GM23338 (cell line): ENCODE results near the gene NEK2. TPM values are rescaled to one million over a fixed set of nuclear protein-coding genes. Genes with fewer than 3 reads are reported as not detected.

Experiments used
- ATAC-seq: fragments of 200-7000 bp; cut with Tn5 transposase; 3 replicates; pipeline ENCODE4 v1.9.1; 2020
- DNase-seq: peaks from one replicate; pipeline ENCODE4 v3.0.0-alpha.2; 2015; ENCODE audit warnings: low spot score
- H2AFZ ChIP-seq: fragments of 200-600 bp; sonication (generic); 2 replicates; pipeline ENCODE4 v1.8.0; 2016; ENCODE audit warnings: antibody characterized with exemption, mild to moderate bottlenecking, moderate library complexity
- H3F3A ChIP-seq: fragments of 200-600 bp; sonication (generic); replicated peaks from 2 replicates; pipeline ENCODE4 v1.8.0; 2017; ENCODE audit warnings: antibody characterized with exemption, mixed run types, low read depth
- H3K27ac ChIP-seq: fragments of 200-600 bp; sonication (generic); 2 replicates; pipeline ENCODE4 v1.6.1; 2016; ENCODE audit warnings: low read depth
- H3K27me3 ChIP-seq: fragments of 200-600 bp; sonication (generic); 2 replicates; pipeline ENCODE4 v1.8.0; 2016; ENCODE audit warnings: mild to moderate bottlenecking, mixed run types, moderate library complexity; ENCODE audit not compliant: insufficient read depth
- H3K36me3 ChIP-seq: fragments of 200-600 bp; sonication (generic); 2 replicates; pipeline ENCODE4 v1.8.0; 2016; ENCODE audit warnings: mild to moderate bottlenecking; ENCODE audit not compliant: insufficient read depth
- H3K4me1 ChIP-seq: fragments of 200-600 bp; sonication (generic); 2 replicates; pipeline ENCODE4 v1.8.0; 2016; ENCODE audit warnings: mild to moderate bottlenecking, moderate library complexity; ENCODE audit not compliant: insufficient read depth
- H3K4me2 ChIP-seq: fragments of 200-600 bp; sonication (generic); 2 replicates; pipeline ENCODE4 v1.7.1; 2017; ENCODE audit warnings: mixed run types
- H3K4me3 ChIP-seq: fragments of 200-600 bp; sonication (generic); 2 replicates; pipeline ENCODE4 v1.6.1; 2016; ENCODE audit warnings: mixed run types
- H3K79me2 ChIP-seq: fragments of 200-600 bp; sonication (generic); replicated peaks from 2 replicates; pipeline ENCODE4 v1.8.0; 2017; ENCODE audit warnings: mild to moderate bottlenecking; ENCODE audit not compliant: insufficient read depth
- H3K9me2 ChIP-seq: fragments of 200-600 bp; sonication (generic); 2 replicates; pipeline ENCODE4 v1.8.0; 2017; ENCODE audit not compliant: insufficient read depth
- H4K20me1 ChIP-seq: fragments of 200-600 bp; sonication (generic); replicated peaks from 2 replicates; pipeline ENCODE4 v1.8.0; 2017; ENCODE audit warnings: mild to moderate bottlenecking; ENCODE audit not compliant: insufficient read depth
- H3K27ac Mint-ChIP-seq: 2 replicates; pipeline ENCODE4 v1.8.0; 2020; ENCODE audit warnings: inconsistent platforms, mild to moderate bottlenecking, moderate library complexity, mixed read lengths
- H3K27me3 Mint-ChIP-seq: 3 replicates; pipeline ENCODE4 v1.8.0; 2022; ENCODE audit warnings: low read depth, mild to moderate bottlenecking, moderate library complexity, mixed read lengths, inconsistent platforms; ENCODE audit not compliant: insufficient read depth, poor library complexity
- H3K36me3 Mint-ChIP-seq: 3 replicates; pipeline ENCODE4 v1.8.0; 2021; ENCODE audit warnings: low read depth, mild to moderate bottlenecking, inconsistent platforms, moderate library complexity, mixed read lengths
- H3K4me1 Mint-ChIP-seq: 3 replicates; pipeline ENCODE4 v1.8.0; 2020; ENCODE audit warnings: mild to moderate bottlenecking, inconsistent platforms, mixed read lengths
- H3K4me3 Mint-ChIP-seq: 3 replicates; pipeline ENCODE4 v1.8.0; 2021; ENCODE audit warnings: moderate library complexity, mild to moderate bottlenecking, inconsistent platforms, mixed read lengths
- H3K9me3 Mint-ChIP-seq: 3 replicates; pipeline ENCODE4 v1.8.0; 2020; ENCODE audit warnings: moderate library complexity, mild to moderate bottlenecking, inconsistent platforms, mixed read lengths
- CREB1 ChIP-seq: fragments of 250-450 bp; sonication (Bioruptor Pico); IDR thresholded peaks from 2 replicates; pipeline ENCODE4 v1.5.0; 2020; ENCODE audit warnings: low read depth, mild to moderate bottlenecking, moderate library complexity
- CTCF ChIP-seq, 2 experiments: fragments of 200-600 bp in 1 of 2; sonication (generic) in 1 of 2; conservative IDR thresholded peaks; 2 replicates each; pipeline versions ENCODE4 v1.5.1 to v1.6.1; 2016 to 2017; ENCODE audit warnings: antibody characterized with exemption in 2 of 2, low read depth in 2 of 2, mild to moderate bottlenecking in 2 of 2, moderate library complexity in 1 of 2
- EZH2 ChIP-seq: fragments of 200-600 bp; sonication (generic); IDR thresholded peaks from one replicate; pipeline ENCODE4 v1.8.0; 2017; ENCODE audit warnings: antibody characterized with exemption, mild to moderate bottlenecking, low read depth; ENCODE audit not compliant: unreplicated experiment
- EZH2phosphoT487 ChIP-seq: fragments of 200-600 bp; sonication (generic); IDR thresholded peaks from one replicate; pipeline ENCODE4 v1.8.1; 2018; ENCODE audit warnings: antibody characterized with exemption; ENCODE audit not compliant: unreplicated experiment
- JUNB ChIP-seq: IDR thresholded peaks from one replicate; pipeline ENCODE4 v1.6.1; 2016; ENCODE audit warnings: antibody characterized with exemption; ENCODE audit not compliant: unreplicated experiment
- POLR2AphosphoS5 ChIP-seq: IDR thresholded peaks from 2 replicates; pipeline ENCODE4 v1.6.1; 2016; ENCODE audit warnings: antibody characterized with exemption, low read depth
- REST ChIP-seq: IDR thresholded peaks from one replicate; pipeline ENCODE4 v1.6.1; 2018; ENCODE audit warnings: antibody characterized with exemption; ENCODE audit not compliant: unreplicated experiment
- STAT1 ChIP-seq: IDR thresholded peaks from one replicate; pipeline ENCODE4 v1.6.1; 2016; ENCODE audit warnings: antibody characterized with exemption; ENCODE audit not compliant: unreplicated experiment
- ZNF114 ChIP-seq: fragments of 250-450 bp; sonication (Bioruptor Pico); IDR thresholded peaks from 2 replicates; pipeline ENCODE4 v1.5.0; 2020; ENCODE audit warnings: mild to moderate bottlenecking, moderate library complexity
- ZNF331 ChIP-seq: fragments of 250-450 bp; sonication (Bioruptor Pico); IDR thresholded peaks from 2 replicates; pipeline ENCODE4 v1.5.0; 2020; ENCODE audit warnings: low read depth, mild to moderate bottlenecking, moderate library complexity
- polyA plus RNA-seq: library from polyadenylated mRNA; unstranded; fragments of >200 nt; fragmentation: Nextera tagmentation; extraction: Ambion mirVana; gene quantifications from 2 replicates; pipeline ENCODE4 v1.2.1, GENCODE V29; 2016
- total RNA-seq: library from RNA; depleted of rRNA; stranded (reverse); fragments of >200 nt; shearing (Covaris generic); gene quantifications from 2 replicates; pipeline ENCODE4 v1.2.3, GENCODE V29; 2014
- TF ChIP-seq, protein P1 (sequence below): IDR thresholded peaks from 2 replicates; pipeline ENCODE4 v1.6.1; 2016; ENCODE audit warnings: antibody characterized with exemption

NEK2 gene
- total and polyA plus RNA-seq, 2 experiments from 2014 or later = 17.0 to 24.9 TPM

- TF ChIP-seq REST = no peak
- TF ChIP-seq, protein P1, sequence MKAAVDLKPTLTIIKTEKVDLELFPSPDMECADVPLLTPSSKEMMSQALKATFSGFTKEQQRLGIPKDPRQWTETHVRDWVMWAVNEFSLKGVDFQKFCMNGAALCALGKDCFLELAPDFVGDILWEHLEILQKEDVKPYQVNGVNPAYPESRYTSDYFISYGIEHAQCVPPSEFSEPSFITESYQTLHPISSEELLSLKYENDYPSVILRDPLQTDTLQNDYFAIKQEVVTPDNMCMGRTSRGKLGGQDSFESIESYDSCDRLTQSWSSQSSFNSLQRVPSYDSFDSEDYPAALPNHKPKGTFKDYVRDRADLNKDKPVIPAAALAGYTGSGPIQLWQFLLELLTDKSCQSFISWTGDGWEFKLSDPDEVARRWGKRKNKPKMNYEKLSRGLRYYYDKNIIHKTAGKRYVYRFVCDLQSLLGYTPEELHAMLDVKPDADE = no peak
- TF ChIP-seq EZH2 = no peak
- TF ChIP-seq POLR2AphosphoS5 = no peak
- TF ChIP-seq CREB1 (CRISPR knock-in tag) = no peak
- no peak for TF ChIP-seq JUNB
- no peak for TF ChIP-seq CTCF (conservative IDR thresholded peaks at IDR 0.05; ENCODE audit: low read depth in 2 of 2)
Measured at GRCh38 chr1:211697356-211697755, 21.9 kb upstream of the NEK2 start (continued).

DNA sequence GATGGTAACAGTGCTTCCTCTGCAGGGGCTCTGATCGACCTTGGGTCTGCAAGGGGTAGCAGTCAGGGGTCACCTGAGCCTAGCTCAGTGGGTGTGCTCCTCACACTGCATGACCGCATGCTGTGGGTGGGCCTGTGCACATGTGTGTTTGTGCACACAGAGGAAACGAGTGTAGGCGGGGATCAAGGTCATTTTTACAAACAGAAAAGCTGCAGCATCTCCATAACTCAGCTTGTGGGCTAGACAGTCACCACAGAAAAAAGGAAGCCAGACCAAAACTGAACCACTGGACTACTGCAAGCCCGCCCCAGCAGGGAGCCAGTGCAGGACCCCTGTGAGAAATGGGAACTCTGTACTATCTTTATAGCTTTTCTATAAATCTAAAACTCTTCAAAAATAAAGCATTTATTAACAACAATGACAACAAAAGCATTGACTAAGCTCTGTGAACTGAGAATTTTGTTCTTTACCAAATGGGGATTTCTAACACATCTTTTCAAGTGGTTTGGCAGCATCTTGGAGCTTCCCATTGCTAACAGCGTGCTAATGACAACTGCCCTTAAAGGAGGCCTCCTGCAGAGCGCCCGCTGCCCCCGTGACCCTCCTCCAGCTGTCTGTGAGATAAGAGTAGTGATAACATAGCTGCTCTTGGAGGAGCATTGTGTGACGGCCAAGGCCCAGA is 19.9 kb upstream of the NEK2 start:
- Histone ChIP-seq H3K4me3 (no peak overlapping the region), H3K4me2 (no peak overlapping the region), H2AFZ (no peak overlapping the region), H4K20me1 (no peaks in the 10 kb centered on the region), H3K36me3 (no peaks in the 10 kb centered on the region), H3K4me1 (no peaks in the 10 kb centered on the region), H3K27ac (no peak overlapping the region), H3K9me2 (no peaks in the 10 kb centered on the region), H3F3A (no peaks in the 10 kb centered on the region), H3K27me3 (peaks cover 12% of the 10 kb centered on the region), H3K79me2 (no peaks in the 10 kb centered on the region)
- H3K4me1 Mint-ChIP-seq = peaks cover 4% of the 10 kb centered on the region; the same call in 1 of the 3 replicates
- no peak for DNase-seq
- ATAC-seq = no peak
- H3K4me3 Mint-ChIP-seq = no peak overlapping the region
- peaks cover 11% of the 10 kb centered on the region for H3K27me3 Mint-ChIP-seq
- TF ChIP-seq ZNF114 (CRISPR knock-in tag) = no peak
- TF ChIP-seq JUNB = no peak
- no peak for TF ChIP-seq STAT1
- no peak for TF ChIP-seq EZH2phosphoT487
- TF ChIP-seq POLR2AphosphoS5 = no peak
- no peak for TF ChIP-seq CREB1 (CRISPR knock-in tag)
- TF ChIP-seq REST = no peak
- TF ChIP-seq ZNF331 (CRISPR knock-in tag) = no peak
- TF ChIP-seq CTCF (conservative IDR thresholded peaks at IDR 0.05; ENCODE audit: low read depth in 2 of 2) = no peak
- no peak overlapping the region for H3K27ac Mint-ChIP-seq
- no peaks in the 10 kb centered on the region for H3K9me3 Mint-ChIP-seq
- no peaks in the 10 kb centered on the region for H3K36me3 Mint-ChIP-seq
